AG04450 (cell line): ENCODE data around the gene PCYOX1L. TPM values are rescaled to one million over a fixed set of nuclear protein-coding genes. Genes with fewer than 3 reads are reported as not detected.

Source experiments
- CTCF ChIA-PET: fragments of 300-600, 350-600 bp; formaldehyde crosslinking; extraction: SDS; loops from one replicate; lab custom pipeline; 2022; ENCODE audit warnings: antibody characterized with exemption, inconsistent platforms; lab: Charles Lee
- POLR2A ChIA-PET: fragments of 350-600 bp; formaldehyde crosslinking; extraction: SDS; loops from one replicate; lab custom pipeline; 2021; ENCODE audit warnings: antibody characterized with exemption, inconsistent platforms; lab: Yijun Ruan, JAX
- DNase-seq: peaks from one replicate; pipeline ENCODE4 v3.0.0-alpha.2; 2011; ENCODE audit warnings: low read depth, low spot score
- H3K27ac ChIP-seq: one replicate; pipeline ENCODE4 v1.5.1; 2012; ENCODE audit warnings: low read depth, low read length, control low read depth
- H3K27me3 ChIP-seq: one replicate; pipeline ENCODE4 v1.6.0; 2012; ENCODE audit warnings: low read length; ENCODE audit not compliant: control insufficient read depth, insufficient read depth
- H3K4me3 ChIP-seq: 2 replicates; pipeline ENCODE4 v1.5.1; 2011; ENCODE audit warnings: mild to moderate bottlenecking, low read depth, low read length, control low read depth
- H3K9me3 ChIP-seq: 2 replicates; pipeline ENCODE4 v1.5.1; 2012; ENCODE audit warnings: low read length; ENCODE audit not compliant: control insufficient read depth, insufficient read depth
- polyA plus RNA-seq: library from polyadenylated mRNA; depleted of rRNA; stranded (reverse); fragments of >200 nt; gene quantifications from 2 replicates; pipeline ENCODE4 v1.2.3, GENCODE V29; 2011
- TF ChIP-seq, protein P1 (sequence below): IDR thresholded peaks from 2 replicates; pipeline ENCODE4 v1.5.1; 2011; ENCODE audit warnings: low read depth, low read length, control low read depth, inconsistent platforms

The PCYOX1L gene
- polyA plus RNA-seq, 1 experiment: 11.0 TPM

DNA sequence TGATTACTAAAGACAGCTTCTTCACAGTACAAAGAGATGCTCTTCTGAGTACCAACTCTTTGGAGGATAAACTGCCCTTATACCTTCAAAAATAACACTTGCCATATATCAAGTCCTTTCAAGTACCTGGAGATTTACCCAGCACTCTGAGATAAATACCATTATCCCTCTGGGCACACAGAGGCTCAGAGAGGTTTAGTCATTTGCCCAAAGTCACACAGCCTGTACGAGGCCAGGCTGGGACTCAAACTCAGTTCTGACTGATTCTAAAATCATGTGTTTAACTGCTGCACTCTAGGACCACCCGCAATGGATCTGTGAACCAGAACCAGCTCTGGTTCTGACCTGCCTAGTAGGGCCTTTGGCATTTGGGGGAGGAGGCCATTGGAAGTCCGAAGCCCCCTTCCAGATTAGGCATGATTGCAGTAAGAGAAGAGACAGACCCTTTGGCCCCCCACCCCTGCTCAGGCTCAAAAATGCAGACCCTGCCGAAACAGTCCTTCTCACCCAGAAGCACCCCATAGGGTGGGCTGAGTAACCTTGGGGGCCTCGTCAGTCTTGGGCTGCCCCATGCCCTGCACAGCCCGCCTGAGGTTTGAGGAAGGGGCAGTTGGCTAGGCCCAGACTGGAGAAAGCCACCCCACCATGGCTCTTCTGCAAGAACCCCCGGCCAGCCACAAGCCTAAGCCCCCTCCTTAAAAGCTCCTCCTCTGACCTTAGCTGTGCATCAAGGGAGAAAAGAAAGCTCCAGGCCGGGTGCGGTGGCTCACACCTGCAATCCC, 54.1 kb downstream of the PCYOX1L start:
- CTCF ChIA-PET: interaction anchor here (0.9 to 3.0 kb wide), 3 partner anchors 23 to 45 kb away, joined by 3 to 12 read pairs (median 5); no protein-coding TSS in a partner anchor
- TF ChIP-seq, protein P1, sequence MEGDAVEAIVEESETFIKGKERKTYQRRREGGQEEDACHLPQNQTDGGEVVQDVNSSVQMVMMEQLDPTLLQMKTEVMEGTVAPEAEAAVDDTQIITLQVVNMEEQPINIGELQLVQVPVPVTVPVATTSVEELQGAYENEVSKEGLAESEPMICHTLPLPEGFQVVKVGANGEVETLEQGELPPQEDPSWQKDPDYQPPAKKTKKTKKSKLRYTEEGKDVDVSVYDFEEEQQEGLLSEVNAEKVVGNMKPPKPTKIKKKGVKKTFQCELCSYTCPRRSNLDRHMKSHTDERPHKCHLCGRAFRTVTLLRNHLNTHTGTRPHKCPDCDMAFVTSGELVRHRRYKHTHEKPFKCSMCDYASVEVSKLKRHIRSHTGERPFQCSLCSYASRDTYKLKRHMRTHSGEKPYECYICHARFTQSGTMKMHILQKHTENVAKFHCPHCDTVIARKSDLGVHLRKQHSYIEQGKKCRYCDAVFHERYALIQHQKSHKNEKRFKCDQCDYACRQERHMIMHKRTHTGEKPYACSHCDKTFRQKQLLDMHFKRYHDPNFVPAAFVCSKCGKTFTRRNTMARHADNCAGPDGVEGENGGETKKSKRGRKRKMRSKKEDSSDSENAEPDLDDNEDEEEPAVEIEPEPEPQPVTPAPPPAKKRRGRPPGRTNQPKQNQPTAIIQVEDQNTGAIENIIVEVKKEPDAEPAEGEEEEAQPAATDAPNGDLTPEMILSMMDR: no peak
- no peaks in the 10 kb centered on the region for H3K9me3 ChIP-seq
- H3K27me3 ChIP-seq: no peaks in the 10 kb centered on the region
- peak overlapping the region; percentile 70 for H3K27ac ChIP-seq
- POLR2A ChIA-PET: interaction anchor here (0.7 to 2.8 kb wide), 7 partner anchors 8 to 44 kb away, joined by 3 to 20 read pairs (median 3); no protein-coding TSS in a partner anchor
- peak overlapping the region; percentile 75 for H3K4me3 ChIP-seq
- no peak for DNase-seq

DNA sequence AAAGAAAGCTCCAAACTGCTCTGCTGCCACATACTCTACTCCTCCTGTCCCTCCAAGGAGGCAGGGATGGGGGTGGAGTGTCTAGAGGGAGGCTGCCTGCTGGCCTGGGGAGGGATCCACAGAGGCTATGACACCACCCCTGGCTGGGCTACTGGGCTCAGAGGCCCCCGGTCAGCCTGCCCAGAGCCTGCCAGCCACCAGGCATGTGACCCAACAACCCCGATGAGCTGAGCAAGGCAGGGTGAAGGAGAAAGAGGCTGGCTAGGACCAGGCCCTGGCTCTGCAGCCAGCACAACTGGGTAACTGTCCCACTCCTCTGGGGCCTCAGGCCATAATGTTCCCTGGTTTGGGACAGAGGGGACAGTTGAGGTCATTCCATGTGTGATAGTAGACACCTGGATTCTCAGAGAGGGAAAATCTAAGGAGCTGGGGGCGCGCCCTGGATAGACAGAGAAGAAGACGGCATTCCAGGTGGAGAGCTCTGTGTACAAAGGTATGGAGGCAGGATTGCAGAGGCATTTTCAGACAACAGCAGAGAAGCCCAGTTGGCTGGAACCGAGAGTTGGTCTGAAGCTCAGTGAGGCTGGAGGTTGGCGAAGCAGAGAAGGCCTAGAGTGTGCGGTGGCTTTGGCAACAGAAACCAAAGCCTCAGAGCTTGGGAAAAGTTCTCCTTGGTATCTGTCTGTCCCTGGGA, 55.1 kb downstream of the PCYOX1L start:
- ChIA-PET POLR2A (interaction anchor here (0.6 to 2.8 kb wide), 9 partner anchors 9 to 556 kb away, joined by 3 to 20 read pairs (median 5); no protein-coding TSS in a partner anchor), CTCF (interaction anchor here (1.2 to 5.3 kb wide), 6 partner anchors 22 to 145 kb away, joined by 3 to 25 read pairs (median 5); no protein-coding TSS in a partner anchor)
- Histone ChIP-seq H3K27me3 (no peaks in the 10 kb centered on the region), H3K9me3 (no peaks in the 10 kb centered on the region), H3K27ac (peak overlapping the region; percentile 70), H3K4me3 (peak overlapping the region; percentile 75)
- no peak for DNase-seq
- TF ChIP-seq, protein P1: no peak

DNA sequence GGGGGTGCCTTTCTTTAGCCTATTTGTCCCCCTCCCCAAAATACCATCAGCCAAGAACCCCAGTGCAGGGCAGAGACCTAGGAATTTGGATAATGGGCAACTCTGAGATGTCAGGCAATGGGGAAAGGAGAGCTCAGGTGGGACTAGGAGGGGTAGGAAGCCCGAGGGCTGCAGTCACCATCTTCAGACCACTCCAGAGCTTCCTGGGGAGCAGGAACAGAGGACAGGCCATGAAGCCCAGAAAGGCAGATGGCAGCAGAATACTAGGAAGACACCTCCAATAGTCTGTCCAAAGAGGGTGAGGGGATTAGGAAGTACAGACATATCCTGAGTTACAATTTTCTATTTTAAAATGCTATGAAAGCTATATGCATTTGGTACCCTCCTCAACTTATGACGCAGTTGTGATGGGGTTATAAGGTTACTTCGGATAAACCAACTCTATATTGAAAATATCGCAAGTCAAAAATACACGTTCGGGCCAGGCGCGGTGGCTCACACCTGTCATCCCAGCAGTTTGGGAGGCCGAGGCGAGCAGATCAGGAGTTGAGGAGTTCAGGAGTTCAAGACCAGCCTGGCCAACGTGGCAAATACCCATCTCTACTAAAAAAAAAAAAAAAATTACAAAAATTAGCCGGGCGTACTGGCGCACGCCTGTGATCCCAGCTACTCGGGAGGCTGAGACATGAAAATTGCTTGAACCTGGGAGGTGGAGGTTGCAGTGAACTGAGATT, 55.8 kb downstream of the PCYOX1L start:
- H3K27me3 ChIP-seq: no peaks in the 10 kb centered on the region
- CTCF ChIA-PET: interaction anchor here (1.2 to 5.3 kb wide), 7 partner anchors 21 to 145 kb away, joined by 3 to 25 read pairs (median 5); no protein-coding TSS in a partner anchor
- H3K27ac ChIP-seq: peak overlapping the region; percentile 98
- POLR2A ChIA-PET: interaction anchor here (0.6 to 2.8 kb wide), 10 partner anchors 10 to 557 kb away, joined by 3 to 20 read pairs (median 5); no protein-coding TSS in a partner anchor
- peak overlapping the region; percentile 75 for H3K4me3 ChIP-seq
- TF ChIP-seq, protein P1: no peak
- no peaks in the 10 kb centered on the region for H3K9me3 ChIP-seq
- DNase-seq: no peak

DNA sequence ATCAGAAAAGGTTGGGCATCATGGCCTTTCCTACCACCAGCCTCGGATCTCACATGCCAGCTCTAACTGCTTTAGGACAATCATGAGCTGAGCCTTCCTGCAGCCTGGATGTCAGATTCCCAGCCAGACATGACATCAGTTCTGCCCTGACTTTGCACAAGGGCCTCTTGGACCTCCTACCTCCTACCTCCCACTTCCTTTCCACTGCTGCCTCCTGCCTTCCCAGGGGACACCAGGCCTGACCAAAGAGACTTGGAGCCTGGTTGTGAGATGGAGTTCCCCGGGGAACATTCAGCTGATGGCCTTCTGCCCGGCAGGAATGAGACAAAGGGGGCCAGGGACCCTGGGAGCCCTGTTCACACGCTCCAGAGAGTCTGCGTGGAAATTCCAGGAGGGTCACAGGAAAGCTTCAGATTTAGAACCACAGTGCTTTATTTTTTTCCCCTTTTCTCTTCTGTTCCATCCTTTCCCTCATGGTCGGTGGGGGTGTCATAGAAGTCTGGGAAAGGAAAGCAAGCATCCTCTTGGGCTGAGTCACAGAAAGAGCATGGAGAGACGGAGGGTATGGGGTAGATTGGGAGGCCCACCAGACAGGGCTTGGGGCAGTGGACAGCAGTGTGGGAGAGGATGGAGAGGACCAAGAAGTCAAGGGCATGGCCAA, 56.7 kb downstream of the PCYOX1L start:
- POLR2A ChIA-PET: interaction anchor here (0.7 to 3.7 kb wide), 7 partner anchors 9 to 46 kb away, joined by 3 to 43 read pairs (median 6); no protein-coding TSS in a partner anchor
- H3K27ac ChIP-seq: peak overlapping the region; percentile 98
- H3K27me3 ChIP-seq: no peaks in the 10 kb centered on the region
- TF ChIP-seq, protein P1: no peak
- H3K4me3 ChIP-seq: no peak overlapping the region; the same call in 1 of the 2 replicates
- H3K9me3 ChIP-seq: no peaks in the 10 kb centered on the region
- no peak for DNase-seq
- CTCF ChIA-PET: interaction anchor here (1.2 to 5.3 kb wide), 5 partner anchors 26 to 47 kb away, joined by 3 to 25 read pairs (median 5); no protein-coding TSS in a partner anchor
